GM12872 (cell line): ENCODE measurements around the gene SH3GLB2.

Experiments
- TF ChIP-seq, protein P1 (sequence below): IDR thresholded peaks from 3 replicates; pipeline ENCODE4 v1.5.1; 2011; ENCODE audit warnings: low read depth, mild to moderate bottlenecking, low read length, moderate library complexity; ENCODE audit not compliant: insufficient read depth

Gene SH3GLB2

DNA sequence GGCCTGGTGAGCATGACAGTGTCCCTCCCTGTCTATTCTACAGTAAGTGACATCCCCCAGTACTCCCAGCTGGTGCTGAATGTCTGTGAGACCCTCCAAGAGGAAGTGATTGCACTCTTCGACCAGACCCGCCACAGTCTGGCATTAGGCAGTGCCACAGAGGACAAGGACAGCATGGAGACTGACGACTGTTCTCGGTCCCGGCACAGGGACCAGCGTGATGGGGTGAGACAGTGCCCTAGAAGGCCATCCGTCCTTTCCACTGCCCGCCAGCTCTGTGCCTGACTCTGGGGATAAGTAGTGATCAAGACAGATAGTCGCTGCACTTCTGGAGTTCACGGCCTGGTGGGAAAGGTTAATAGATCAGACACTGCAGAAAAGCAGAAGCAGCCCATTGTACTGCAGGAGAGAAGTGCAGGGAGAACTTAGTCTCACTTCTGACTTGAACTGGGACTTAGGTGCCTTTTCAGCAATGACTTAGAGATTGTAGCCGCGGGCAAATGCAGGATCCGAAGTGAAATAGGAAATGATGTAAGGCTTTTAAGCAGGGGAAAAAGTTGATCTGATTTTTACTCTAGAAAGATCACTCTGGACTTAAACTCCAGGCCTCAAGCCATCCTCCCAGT is 28.4 kb downstream of the SH3GLB2 start:
- TF ChIP-seq, protein P1, sequence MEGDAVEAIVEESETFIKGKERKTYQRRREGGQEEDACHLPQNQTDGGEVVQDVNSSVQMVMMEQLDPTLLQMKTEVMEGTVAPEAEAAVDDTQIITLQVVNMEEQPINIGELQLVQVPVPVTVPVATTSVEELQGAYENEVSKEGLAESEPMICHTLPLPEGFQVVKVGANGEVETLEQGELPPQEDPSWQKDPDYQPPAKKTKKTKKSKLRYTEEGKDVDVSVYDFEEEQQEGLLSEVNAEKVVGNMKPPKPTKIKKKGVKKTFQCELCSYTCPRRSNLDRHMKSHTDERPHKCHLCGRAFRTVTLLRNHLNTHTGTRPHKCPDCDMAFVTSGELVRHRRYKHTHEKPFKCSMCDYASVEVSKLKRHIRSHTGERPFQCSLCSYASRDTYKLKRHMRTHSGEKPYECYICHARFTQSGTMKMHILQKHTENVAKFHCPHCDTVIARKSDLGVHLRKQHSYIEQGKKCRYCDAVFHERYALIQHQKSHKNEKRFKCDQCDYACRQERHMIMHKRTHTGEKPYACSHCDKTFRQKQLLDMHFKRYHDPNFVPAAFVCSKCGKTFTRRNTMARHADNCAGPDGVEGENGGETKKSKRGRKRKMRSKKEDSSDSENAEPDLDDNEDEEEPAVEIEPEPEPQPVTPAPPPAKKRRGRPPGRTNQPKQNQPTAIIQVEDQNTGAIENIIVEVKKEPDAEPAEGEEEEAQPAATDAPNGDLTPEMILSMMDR, result no peak

DNA sequence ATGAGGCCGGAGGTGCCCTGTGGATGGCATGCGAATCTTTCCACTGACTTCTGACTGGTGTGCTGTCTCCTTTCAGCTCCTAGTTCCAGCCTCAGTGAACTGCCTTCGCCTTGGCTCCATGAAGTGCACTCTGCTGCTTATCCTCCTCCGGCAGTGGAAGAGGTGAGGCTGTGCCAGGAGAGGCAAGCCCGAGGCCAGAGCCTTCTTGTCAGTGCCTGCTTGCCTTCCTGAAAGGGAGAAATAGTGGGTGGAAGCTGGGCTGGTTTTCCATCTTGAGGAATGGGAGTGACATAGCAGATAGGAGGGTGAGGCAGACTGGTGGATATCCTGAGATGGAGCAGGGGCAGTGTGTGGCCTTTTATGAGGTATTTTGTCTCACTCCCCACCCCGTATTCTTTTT is 29.7 kb downstream of the SH3GLB2 start:
- TF ChIP-seq, protein P1, result no peak

DNA sequence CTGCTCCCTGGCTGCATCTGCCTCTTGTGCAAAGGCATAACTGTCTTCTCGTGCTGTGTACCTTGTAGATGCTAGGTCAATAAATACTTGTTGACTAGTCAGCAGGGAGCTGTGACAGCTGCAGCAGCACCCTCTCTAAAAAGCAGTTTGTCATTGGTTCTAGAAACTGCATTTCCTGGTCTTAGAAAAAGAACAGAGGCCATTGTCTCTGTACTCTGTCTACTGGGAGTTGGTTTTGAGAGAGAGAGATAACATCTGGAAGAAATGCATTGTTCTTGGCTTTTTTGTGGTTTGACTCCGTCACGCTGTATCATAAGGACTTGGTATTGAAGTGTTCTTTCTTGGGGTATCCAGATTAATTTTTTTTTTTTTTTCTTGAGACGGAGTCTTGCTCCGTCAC is 32.3 kb downstream of the SH3GLB2 start:
- TF ChIP-seq, protein P1, result no peak

DNA sequence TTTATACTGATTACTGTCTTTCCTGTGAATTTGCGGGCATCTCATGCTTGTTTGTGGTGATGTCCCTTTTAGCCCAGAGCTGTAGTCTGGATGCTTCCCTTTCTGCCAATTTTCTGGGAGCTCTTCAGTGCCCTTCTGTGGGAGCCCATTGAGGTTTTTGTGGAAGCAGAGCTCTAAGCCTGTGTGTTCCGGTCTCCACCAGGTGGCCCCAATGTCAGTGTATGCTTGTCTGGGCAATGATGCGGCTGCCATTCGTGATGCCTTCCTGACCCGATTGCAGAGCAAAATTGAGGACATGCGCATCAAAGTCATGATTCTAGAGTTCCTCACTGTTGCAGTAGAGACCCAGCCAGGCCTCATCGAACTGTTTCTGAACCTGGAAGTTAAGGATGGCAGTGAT is 35.1 kb downstream of the SH3GLB2 start:
- TF ChIP-seq, protein P1, result 0 out of 3 replicates have a peak, but pooled peaks have one; percentile 26

DNA sequence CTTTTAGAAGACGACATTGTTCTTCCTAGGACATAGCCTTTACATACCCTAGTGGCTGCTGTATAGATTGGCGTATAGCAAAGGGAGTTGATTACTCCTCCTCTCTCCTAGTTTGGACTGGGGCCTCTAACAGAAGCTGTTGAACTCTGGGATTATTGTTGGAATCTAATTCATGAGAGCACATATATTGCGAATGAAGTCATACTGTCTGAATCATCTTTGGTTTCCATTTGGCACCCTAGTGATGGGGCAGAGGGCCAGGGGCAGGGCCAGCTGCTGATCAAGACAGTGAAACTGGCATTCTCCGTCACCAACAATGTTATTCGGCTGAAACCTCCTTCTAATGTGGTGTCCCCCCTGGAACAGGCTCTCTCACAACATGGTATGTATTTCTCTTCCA is 40.3 kb downstream of the SH3GLB2 start:
- TF ChIP-seq, protein P1, result no peak

DNA sequence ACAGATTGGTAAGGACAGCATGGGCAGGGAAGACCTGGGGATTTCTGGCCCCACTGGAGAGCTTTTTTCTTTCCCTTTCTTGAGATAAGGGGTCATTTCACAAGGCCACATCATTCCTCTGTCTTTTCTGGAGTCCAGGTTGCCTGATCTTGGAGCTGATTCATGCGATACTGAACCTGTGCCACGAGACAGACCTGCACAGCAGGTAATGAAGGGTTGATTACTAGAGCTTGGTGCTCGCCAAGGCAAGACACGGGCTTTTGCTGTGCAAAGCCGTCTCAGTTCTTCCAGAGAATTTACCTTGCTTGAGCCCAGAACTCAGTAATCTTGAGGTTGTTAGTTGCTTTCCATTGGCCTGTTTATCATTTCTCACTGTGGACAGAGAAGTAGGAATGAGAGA is 41.5 kb downstream of the SH3GLB2 start:
- TF ChIP-seq, protein P1, result no peak

DNA sequence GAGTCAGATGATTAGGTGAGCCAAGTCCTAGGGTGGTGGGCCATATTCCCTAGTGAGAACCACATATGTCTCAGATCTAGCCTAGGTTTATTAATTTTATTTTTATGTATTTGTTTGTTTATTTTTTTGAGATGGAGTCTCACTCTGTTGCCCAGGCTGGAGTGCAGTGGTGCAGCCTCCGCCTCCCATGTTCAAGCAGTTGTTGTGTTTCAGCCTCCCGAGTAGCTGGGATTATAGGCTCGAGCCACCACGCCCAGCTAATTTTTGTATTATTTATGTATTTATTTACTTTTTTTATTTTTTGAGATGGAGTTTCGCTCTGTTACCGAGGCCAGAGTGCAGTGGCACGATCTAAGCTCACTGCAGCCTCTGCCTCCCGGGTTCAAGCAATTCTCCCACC is 44.6 kb downstream of the SH3GLB2 start:
- TF ChIP-seq, protein P1, result no peak
